Esophagus muscularis mucosa (tissue), 4 donors: Measurements from ENCODE around the gene LY6G6D. TPM values are rescaled to one million over a fixed set of nuclear protein-coding genes. Genes with fewer than 3 reads are reported as not detected.

Experiments used
- DNase-seq: peaks from one replicate; pipeline ENCODE4 v3.0.0-alpha.2; 2017; ENCODE audit errors: extremely low spot score
- H3K27ac ChIP-seq, 4 donors: fragments of 200-600 bp; sonication (generic); replicated peaks in 1 of 4; 1 replicate in 3 of 4; 2 replicates in 1 of 4; pipeline ENCODE4 v1.5.1; 2016 to 2019; ENCODE audit warnings: mild to moderate bottlenecking in 1 of 4
- H3K27me3 ChIP-seq, 4 donors: fragments of 200-600 bp; sonication (generic); one replicate each; pipeline versions ENCODE4 v1.5.1 to v1.6.0; 2016 to 2019
- H3K36me3 ChIP-seq, 4 donors: fragments of 200-600 bp; sonication (generic); one replicate each; pipeline ENCODE4 v1.5.1; 2016 to 2019
- H3K4me1 ChIP-seq, 4 donors: fragments of 200-600 bp; sonication (generic); one replicate each; pipeline ENCODE4 v1.5.1; 2016 to 2019
- H3K4me3 ChIP-seq, 4 donors: fragments of 200-600 bp; sonication (generic); 1 replicate in 2 of 4; 2 replicates in 2 of 4; pipeline ENCODE4 v1.5.1; 2016 to 2019; ENCODE audit warnings: mild to moderate bottlenecking in 4 of 4, moderate library complexity in 1 of 4
- H3K9me3 ChIP-seq, 4 donors: fragments of 200-600 bp; sonication (generic); 1 replicate in 3 of 4; 2 replicates in 1 of 4; pipeline ENCODE4 v1.5.1; 2016 to 2019
- EP300 ChIP-seq: sonication (generic); formaldehyde crosslinking; IDR thresholded peaks from one replicate; pipeline ENCODE4 v1.6.1; 2017; ENCODE audit warnings: antibody characterized with exemption
- POLR2A ChIP-seq: fragments of 450-650 bp; IDR thresholded peaks from one replicate; pipeline ENCODE4 v1.6.1; 2017; ENCODE audit warnings: antibody characterized with exemption, moderate library complexity, mild to moderate bottlenecking, low read depth
- POLR2AphosphoS5 ChIP-seq, 2 donors: sonication (generic); formaldehyde crosslinking; IDR thresholded peaks; one replicate each; pipeline ENCODE4 v1.6.1; 2017; ENCODE audit warnings: antibody characterized with exemption in 2 of 2
- WGBS: methylation state at CpG from one replicate; pipeline ENCODE4 v1.1.5; 2018; 5-methylcytosine and 5-hydroxymethylcytosine counted together
- intact Hi-C: fragments of 100-400 bp; cut with DNase I; formaldehyde crosslinking; loops from one replicate; pipeline ENCODE4 v1.15.1; 2023
- total RNA-seq, 4 donors: library from RNA; depleted of rRNA; stranded (reverse); fragments of >200 nt; gene quantifications; one replicate each; pipeline versions ENCODE4 v1.1.0 to v1.2.1, GENCODE V29; 2016
- TF ChIP-seq, protein P1 (sequence below), 3 experiments: fragments of 200-600 bp in 2 of 3; fragments of 450-650 bp in 1 of 3; sonication (generic) in 2 of 3; IDR thresholded peaks; one replicate each; pipeline ENCODE4 v1.5.1; 2017 to 2019; ENCODE audit warnings: antibody characterized with exemption in 3 of 3, mild to moderate bottlenecking in 2 of 3, moderate library complexity in 1 of 3

LY6G6D gene
- total RNA-seq, 4 donors from 2014 or later = not detected

DNA sequence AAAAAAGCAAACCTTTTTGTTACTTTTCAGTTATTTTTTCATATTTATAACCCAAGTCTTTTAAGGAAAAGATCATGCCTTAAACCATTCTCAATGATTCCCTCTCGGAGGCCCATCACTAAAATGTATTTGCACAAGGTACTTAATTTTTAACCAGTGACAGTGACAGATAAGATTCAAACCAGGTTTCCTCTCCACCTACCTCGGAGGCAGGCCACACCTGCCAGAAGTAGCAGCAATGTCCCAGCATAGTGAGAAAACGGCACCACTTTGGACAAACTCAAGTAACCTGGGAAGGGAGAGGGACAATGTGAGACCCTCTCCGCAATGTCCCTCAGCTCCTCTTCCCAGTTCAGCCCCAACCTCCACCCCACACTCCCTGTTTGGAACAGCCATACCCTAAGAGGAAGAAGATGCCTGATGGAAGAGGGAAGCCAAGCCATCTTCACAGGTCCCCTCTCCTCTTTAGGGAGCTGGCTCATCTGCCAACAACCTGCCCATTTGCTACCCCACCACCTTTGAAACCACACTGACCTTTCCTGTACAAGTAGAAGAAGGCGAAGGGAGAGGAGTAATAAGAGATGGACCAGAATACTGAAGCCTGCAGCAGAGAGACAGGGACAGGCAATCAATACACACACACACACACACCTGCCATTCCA lies 14.3 kb upstream of the LY6G6D start:
- Histone ChIP-seq H3K27ac (peak overlapping the region in 2 of 4 donors; percentile 19 to 90), H3K4me3 (peak overlapping the region in 1 of 4 donors; percentile 81), H3K36me3 (peaks cover 23 to 51% (median 35%) of the 10 kb centered on the region in 4 donors), H3K9me3 (no peaks in the 10 kb centered on the region), H3K4me1 (peaks cover 21 to 49% (median 32%) of the 10 kb centered on the region in 4 donors), H3K27me3 (no peaks in the 10 kb centered on the region)
- no peak for DNase-seq
- WGBS = 91% methylated on average over 5 of the region's 5 CpGs
- TF ChIP-seq POLR2AphosphoS5 (IDR thresholded peaks at IDR 0.05) (no peak), POLR2A (no peak)
- TF ChIP-seq, protein P1, sequence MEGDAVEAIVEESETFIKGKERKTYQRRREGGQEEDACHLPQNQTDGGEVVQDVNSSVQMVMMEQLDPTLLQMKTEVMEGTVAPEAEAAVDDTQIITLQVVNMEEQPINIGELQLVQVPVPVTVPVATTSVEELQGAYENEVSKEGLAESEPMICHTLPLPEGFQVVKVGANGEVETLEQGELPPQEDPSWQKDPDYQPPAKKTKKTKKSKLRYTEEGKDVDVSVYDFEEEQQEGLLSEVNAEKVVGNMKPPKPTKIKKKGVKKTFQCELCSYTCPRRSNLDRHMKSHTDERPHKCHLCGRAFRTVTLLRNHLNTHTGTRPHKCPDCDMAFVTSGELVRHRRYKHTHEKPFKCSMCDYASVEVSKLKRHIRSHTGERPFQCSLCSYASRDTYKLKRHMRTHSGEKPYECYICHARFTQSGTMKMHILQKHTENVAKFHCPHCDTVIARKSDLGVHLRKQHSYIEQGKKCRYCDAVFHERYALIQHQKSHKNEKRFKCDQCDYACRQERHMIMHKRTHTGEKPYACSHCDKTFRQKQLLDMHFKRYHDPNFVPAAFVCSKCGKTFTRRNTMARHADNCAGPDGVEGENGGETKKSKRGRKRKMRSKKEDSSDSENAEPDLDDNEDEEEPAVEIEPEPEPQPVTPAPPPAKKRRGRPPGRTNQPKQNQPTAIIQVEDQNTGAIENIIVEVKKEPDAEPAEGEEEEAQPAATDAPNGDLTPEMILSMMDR (IDR thresholded peaks at IDR 0.05) = no peak
- intact Hi-C loops = no loop called here

DNA sequence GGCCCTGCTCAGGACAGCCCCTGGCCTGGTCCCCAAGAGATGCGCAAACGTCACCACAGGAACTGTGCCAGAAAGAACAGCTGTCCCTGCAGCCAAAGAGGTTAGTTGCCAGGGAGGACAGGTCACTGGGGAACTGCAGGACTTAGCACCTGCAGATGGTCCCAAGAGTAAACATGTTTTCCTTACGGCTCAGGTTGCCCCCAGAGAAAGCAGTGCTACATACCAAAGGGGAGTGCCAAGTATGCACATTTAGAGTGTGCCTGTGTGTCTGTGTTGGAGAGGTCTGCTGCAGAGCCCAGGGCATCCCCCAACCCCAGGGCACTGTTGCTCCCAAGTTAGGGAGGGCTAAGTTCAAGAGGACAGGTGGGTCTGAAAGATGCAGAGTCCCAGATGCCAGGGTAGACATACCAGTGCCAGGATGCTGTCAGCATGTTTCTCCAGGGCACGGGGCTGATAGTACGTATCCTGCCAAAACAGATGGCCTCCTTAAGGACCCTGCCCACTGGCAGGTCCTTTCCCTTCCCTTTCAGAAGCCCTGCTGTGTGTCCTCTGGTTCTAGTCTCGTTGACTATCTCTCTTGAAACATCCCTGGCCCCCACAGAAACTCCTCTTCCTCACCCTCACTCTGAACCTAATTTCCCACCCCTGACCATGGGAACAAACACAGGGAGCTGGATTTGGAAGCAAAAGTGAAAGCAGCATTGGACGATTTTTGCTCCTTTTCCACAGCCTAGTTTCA lies 13.3 kb upstream of the LY6G6D start:
- no peak for DNase-seq
- intact Hi-C loops = no loop called here
- no peaks in the 10 kb centered on the region for H3K27me3 ChIP-seq
- peak overlapping the region; percentile 64 to 86 (median 80) for H3K4me3 ChIP-seq
- peaks cover 21 to 49% (median 32%) of the 10 kb centered on the region in 4 donors for H3K4me1 ChIP-seq
- TF ChIP-seq EP300 (no peak), POLR2A (no peak), POLR2AphosphoS5 (IDR thresholded peaks at IDR 0.05) (no peak)
- TF ChIP-seq, protein P1 (IDR thresholded peaks at IDR 0.05) = no peak
- WGBS = 13% methylated on average over 7 of the region's 7 CpGs
- peak overlapping the region; percentile 90 to 99 (median 97) for H3K27ac ChIP-seq
- H3K9me3 ChIP-seq = no peaks in the 10 kb centered on the region
- H3K36me3 ChIP-seq = peaks cover 13 to 41% (median 25%) of the 10 kb centered on the region in 4 donors

DNA sequence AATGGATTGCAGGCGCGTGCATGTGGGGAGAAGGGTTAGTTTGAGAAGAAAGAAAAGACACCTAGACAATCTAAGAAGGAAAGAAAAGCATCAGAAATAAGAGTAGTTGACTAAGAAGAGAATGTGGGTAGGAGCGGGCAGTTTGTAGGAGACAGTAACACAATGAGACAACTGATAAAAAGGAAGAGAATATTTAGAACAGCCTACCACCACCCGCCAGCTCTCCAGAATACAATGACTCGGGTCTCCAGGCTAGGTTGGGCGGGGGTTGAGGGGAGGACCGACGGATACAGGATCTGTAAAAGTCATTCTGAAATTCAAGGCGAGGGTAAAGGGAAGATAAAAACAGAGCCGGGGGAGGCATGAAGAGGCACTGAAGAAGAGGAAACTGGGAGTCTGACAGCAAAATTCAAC lies 12.7 kb upstream of the LY6G6D start:
- no peaks in the 10 kb centered on the region for H3K27me3 ChIP-seq
- peak overlapping the region; percentile 64 to 86 (median 80) for H3K4me3 ChIP-seq
- no peaks in the 10 kb centered on the region for H3K9me3 ChIP-seq
- peak overlapping the region; percentile 90 to 99 (median 97) for H3K27ac ChIP-seq
- H3K36me3 ChIP-seq = peaks cover 12 to 36% (median 22%) of the 10 kb centered on the region in 4 donors
- TF ChIP-seq, protein P1 (IDR thresholded peaks at IDR 0.05) = no peak
- TF ChIP-seq POLR2AphosphoS5 (IDR thresholded peaks at IDR 0.05) = no peak
- TF ChIP-seq POLR2A = no peak
- TF ChIP-seq EP300 = no peak
- DNase-seq = no peak
- peaks cover 21 to 45% (median 32%) of the 10 kb centered on the region in 4 donors for H3K4me1 ChIP-seq
- intact Hi-C loops = no loop called here
- under 1% methylated on average over 10 of the region's 10 CpGs for WGBS

DNA sequence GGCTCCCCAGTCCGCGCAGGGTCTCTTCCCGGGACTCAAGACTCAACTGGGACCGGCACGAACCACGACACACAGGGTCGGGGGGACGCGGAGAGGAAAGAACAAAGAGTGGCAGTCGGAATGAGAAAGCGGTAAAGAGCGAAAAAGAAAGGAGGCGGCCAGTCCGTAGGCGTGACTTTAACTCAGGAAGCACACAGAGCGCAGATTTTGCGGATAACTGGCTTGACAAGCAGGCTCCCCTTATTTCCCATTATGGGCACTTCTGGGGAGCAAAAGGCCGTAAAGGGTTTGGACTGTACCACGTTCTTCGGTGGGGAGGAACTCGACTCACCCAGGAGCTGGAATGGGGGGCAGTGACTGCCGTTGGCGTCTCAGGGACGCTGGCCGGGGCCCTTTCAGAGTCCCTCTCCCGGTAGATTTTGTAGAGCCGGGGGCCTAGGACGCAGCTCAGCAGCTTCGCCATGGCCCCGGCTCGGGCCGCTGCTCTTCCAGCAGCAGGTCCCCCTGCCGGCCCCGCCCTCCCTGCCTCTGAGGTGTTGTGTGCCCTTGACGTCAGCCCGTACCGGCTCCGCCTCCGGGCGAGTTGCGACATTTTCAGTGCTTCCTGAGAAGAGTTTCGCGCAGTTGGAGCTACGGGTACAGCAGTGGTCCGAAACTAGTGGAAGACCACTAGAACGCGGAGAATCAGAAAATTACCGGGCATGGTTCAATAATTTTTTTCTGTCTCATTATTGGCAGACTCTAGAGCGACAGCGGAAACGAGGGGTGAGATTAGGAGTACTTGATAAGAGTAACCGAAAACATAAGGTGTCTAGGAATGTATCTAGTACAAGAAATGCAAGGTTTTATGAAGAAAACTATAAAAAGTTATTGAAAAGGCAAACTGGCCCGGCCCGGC lies 12.1 kb upstream of the LY6G6D start, which contains the start of gene ABHD16A:
Gene ABHD16A, minus strand, starts transcription at position 506 of the 898 bp plus-strand sequence. Its CDS starts 43 bp downstream, at position 463.
- H3K27ac ChIP-seq = peak within 1 kb of the TSS; percentile 90 to 99 (median 97)
- intact Hi-C loops = no loop called here
- H3K9me3 ChIP-seq = no peaks in the 10 kb centered on the region
- H3K4me3 ChIP-seq = peak within 1 kb of the TSS; percentile 64 to 86 (median 80)
- TF ChIP-seq EP300 (no peak), POLR2AphosphoS5 (IDR thresholded peaks at IDR 0.05) (peak; percentile 99 to 100), POLR2A (peak; percentile 99)
- TF ChIP-seq, protein P1 (IDR thresholded peaks at IDR 0.05) = peak in 1 of 3 experiments; percentile 20
- no peaks in the 10 kb centered on the region for H3K27me3 ChIP-seq
- H3K36me3 ChIP-seq = peaks cover 12 to 29% (median 19%) of the 10 kb centered on the region in 4 donors
- peaks cover 21 to 41% (median 32%) of the 10 kb centered on the region in 4 donors for H3K4me1 ChIP-seq
- WGBS = 2% methylated on average over 46 of the region's 54 CpGs
- DNase-seq = peak; percentile 100
